Prostate gland (tissue), 2 donors: ENCODE results near the gene HP. TPM values are rescaled to one million over a fixed set of nuclear protein-coding genes. Genes with fewer than 3 reads are reported as not detected.
"Not testable (repeated sequence)": the region's sequence is repeated elsewhere in the genome, so short reads cannot be mapped to it uniquely, and the experiment has no call there.

Experiments
- DNase-seq: peaks from one replicate; pipeline ENCODE4 v3.0.0-alpha.2; 2019; ENCODE audit warnings: low spot score
- H3K27ac ChIP-seq, 2 donors: fragments of 200-600 bp; sonication (generic); 2 replicates each; pipeline ENCODE4 v1.5.1; 2017 to 2019
- H3K27me3 ChIP-seq: fragments of 200-600 bp; sonication (generic); replicated peaks from 2 replicates; pipeline ENCODE4 v1.5.1; 2019; ENCODE audit not compliant: insufficient read depth
- H3K36me3 ChIP-seq, 2 donors: fragments of 200-600 bp; sonication (generic); 1 replicate in 1 of 2; 2 replicates in 1 of 2; pipeline versions ENCODE4 v1.5.1 to v1.8.1; 2017 to 2019
- H3K4me1 ChIP-seq: fragments of 200-600 bp; sonication (generic); replicated peaks from 2 replicates; pipeline ENCODE4 v1.5.1; 2019
- H3K4me3 ChIP-seq, 2 donors: fragments of 200-600 bp; sonication (generic); 2 replicates each; pipeline ENCODE4 v1.5.1; 2017 to 2019
- H3K9me3 ChIP-seq: fragments of 200-600 bp; sonication (generic); 2 replicates; pipeline ENCODE4 v1.5.1; 2017
- CTCF ChIP-seq, 4 experiments: fragments of 200-600 bp in 2 of 4; fragments of 450-650 bp in 2 of 4; sonication (generic) in 2 of 4; IDR thresholded peaks; 1 replicate in 3 of 4; 2 replicates in 1 of 4; pipeline ENCODE4 v1.5.1; 2016 to 2019; ENCODE audit warnings: antibody characterized with exemption in 4 of 4, mild to moderate bottlenecking in 2 of 4, moderate library complexity in 2 of 4
- POLR2A ChIP-seq: fragments of 450-650 bp; IDR thresholded peaks from one replicate; pipeline ENCODE4 v1.6.1; 2016; ENCODE audit warnings: antibody characterized with exemption, mild to moderate bottlenecking
- POLR2AphosphoS5 ChIP-seq: sonication (generic); formaldehyde crosslinking; IDR thresholded peaks from one replicate; pipeline ENCODE4 v1.6.1; 2017; ENCODE audit warnings: antibody characterized with exemption
- WGBS: methylation state at CpG from one replicate; pipeline ENCODE4 v1.1.5; 2018; 5-methylcytosine and 5-hydroxymethylcytosine counted together
- intact Hi-C: fragments of 100-400 bp; cut with DNase I; formaldehyde crosslinking; loops from one replicate; pipeline ENCODE4 v1.14.2; 2022
- total RNA-seq, 2 donors: library from RNA; depleted of rRNA; stranded (reverse); fragments of >200 nt; gene quantifications; one replicate each; pipeline ENCODE4 v1.1.0, GENCODE V29; 2016

Gene HP
- total RNA-seq, 2 donors from 2014 or later: 2.5 to 3.1 TPM

DNA sequence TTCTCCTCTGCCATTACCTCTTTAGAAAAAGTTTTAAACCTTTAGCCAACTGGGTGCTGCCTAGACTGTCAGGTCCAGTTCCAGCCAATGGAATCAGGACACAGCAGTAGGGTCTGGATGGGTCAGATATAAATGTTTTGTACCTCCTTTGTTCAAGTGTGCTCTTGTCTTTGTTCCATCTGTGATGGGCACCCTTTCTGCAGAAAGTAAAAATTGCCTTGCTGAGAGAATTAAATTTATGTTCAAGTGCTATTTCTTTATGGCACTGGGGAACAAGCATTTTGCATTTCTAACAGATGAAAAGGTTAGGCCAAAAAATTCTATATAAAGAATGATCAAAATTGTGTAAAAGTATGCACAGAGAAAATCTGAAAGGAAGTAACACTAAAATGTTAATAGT, 5.2 kb upstream of the HP start:
- TF ChIP-seq POLR2AphosphoS5 (no peak), POLR2A (no peak), CTCF (IDR thresholded peaks at IDR 0.05) (no peak)
- Histone ChIP-seq H3K36me3 (no peaks in the 10 kb centered on the region), H3K4me1 (no peaks in the 10 kb centered on the region), H3K27ac (no peak overlapping the region), H3K4me3 (no peak overlapping the region), H3K27me3 (no peaks in the 10 kb centered on the region), H3K9me3 (no peaks in the 10 kb centered on the region)
- DNase-seq: no peak
- intact Hi-C loops: no loop called here

DNA sequence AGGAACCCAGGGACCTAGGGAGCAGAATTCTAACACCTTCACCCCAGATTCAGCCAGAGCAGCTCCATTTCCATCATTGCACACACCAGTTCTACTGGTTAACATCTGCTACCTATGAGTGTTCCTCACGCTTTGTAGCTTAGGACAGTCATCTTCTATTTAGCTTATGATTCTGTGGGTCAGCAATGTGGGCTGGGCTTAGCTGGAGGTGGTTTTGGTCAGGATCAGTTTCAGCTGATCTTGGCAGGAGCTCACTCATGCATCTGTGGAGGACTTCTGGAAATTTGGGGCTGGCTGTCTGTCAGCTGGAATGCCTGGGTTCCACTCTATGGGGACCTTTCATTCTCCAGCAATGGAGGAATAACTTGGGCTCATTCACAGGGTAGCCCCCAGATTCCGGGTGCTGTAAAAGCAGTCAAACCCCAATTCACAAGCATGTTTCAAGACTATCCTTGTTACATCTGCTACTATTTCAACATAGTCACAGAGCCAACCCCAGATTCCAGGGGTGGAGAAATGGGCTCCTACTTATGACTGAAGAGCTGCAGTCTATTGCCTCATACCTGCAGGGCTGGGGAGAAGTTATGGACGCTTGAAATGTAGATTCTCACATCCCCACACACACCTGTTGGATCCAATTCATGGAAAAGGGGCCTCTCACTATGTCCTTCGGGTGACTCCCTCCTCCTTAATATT, 3.4 kb upstream of the HP start:
- intact Hi-C loops: no loop called here
- no peaks in the 10 kb centered on the region for H3K9me3 ChIP-seq
- H3K36me3 ChIP-seq: no peaks in the 10 kb centered on the region
- no peak overlapping the region for H3K4me3 ChIP-seq
- H3K4me1 ChIP-seq: no peaks in the 10 kb centered on the region
- no peaks in the 10 kb centered on the region for H3K27me3 ChIP-seq
- DNase-seq: no peak
- 87% methylated on average over 4 of the region's 4 CpGs for WGBS
- no peak for TF ChIP-seq CTCF (IDR thresholded peaks at IDR 0.05)
- TF ChIP-seq POLR2AphosphoS5: no peak
- no peak for TF ChIP-seq POLR2A
- no peak overlapping the region for H3K27ac ChIP-seq

DNA sequence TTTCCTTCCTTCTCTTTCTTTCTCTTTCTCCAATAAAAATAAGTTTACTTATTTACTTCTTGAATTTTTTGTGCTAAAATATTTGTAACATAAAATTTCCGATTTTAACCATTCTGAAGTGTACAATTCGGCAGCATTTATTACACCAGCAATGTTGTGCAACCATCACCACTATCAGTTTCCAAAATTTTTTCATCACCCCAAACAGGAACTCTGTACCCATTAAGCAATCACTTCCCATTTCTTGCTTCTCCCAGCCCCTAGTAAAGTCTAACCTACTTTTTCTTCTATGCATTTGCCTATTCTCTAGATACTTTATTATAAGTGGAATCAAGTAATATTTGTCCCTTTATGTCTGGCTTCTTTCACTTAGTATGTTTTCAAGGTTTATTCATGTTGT, 2.5 kb upstream of the HP start:
- Histone ChIP-seq H3K27ac (no peak overlapping the region), H3K4me1 (no peaks in the 10 kb centered on the region), H3K36me3 (no peaks in the 10 kb centered on the region), H3K4me3 (no peak overlapping the region), H3K27me3 (no peaks in the 10 kb centered on the region), H3K9me3 (no peaks in the 10 kb centered on the region)
- intact Hi-C loops: no loop called here
- TF ChIP-seq POLR2A (no peak), POLR2AphosphoS5 (no peak), CTCF (IDR thresholded peaks at IDR 0.05) (no peak)
- DNase-seq: no peak
- 85% methylated on average over 2 of the region's 2 CpGs for WGBS

GRCh38 chr16:72055911-72056310, 1.6 kb downstream of the HP start:
- Histone ChIP-seq H3K9me3 (no peaks in the 10 kb centered on the region), H3K27ac (no peak overlapping the region), H3K36me3 (no peaks in the 10 kb centered on the region), H3K4me1 (no peaks in the 10 kb centered on the region), H3K27me3 (no peaks in the 10 kb centered on the region), H3K4me3 (no peak overlapping the region)
- no peak for TF ChIP-seq POLR2AphosphoS5
- no peak for TF ChIP-seq CTCF (IDR thresholded peaks at IDR 0.05)
- TF ChIP-seq POLR2A: no peak
- 80% methylated on average over 4 of the region's 4 CpGs for WGBS
- no peak for DNase-seq
- intact Hi-C loops: no loop called here

GRCh38 chr16:72057313-72057712, 3.0 kb downstream of the HP start:
- intact Hi-C loops, H3K27me3 ChIP-seq, H3K27ac ChIP-seq, DNase-seq, H3K4me3 ChIP-seq, H3K9me3 ChIP-seq, H3K36me3 ChIP-seq, H3K4me1 ChIP-seq: not testable (repeated sequence)
- WGBS: 100% methylated on average over 1 of the region's 6 CpGs

DNA sequence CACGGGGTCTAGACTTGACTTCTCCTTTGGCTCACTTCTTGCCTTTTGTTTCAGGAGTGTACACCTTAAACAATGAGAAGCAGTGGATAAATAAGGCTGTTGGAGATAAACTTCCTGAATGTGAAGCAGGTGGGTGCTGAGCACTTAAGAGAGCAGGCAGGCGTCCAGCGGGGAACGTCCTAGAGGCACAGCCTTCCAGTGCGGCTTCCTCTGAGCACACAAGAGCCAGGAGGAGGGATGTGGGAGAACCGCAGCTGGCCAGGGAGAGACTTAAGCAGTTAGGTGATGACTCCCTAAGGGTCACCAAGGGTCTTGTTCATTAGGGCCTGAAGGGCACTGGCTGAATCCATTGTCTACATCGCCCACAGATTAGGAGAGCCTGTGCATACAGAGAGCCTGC, 4.8 kb downstream of the HP start:
- H3K4me3 ChIP-seq, H3K36me3 ChIP-seq, intact Hi-C loops, H3K27me3 ChIP-seq, H3K9me3 ChIP-seq, DNase-seq, H3K27ac ChIP-seq, H3K4me1 ChIP-seq: not testable (repeated sequence)
- WGBS: 41% methylated on average over 5 of the region's 7 CpGs
